Activated CD4-positive, alpha-beta T cell treated with anti-CD3 and anti-CD28 coated beads for 36 hours (primary cell): ENCODE results near the gene BCR. TPM values are rescaled to one million over a fixed set of nuclear protein-coding genes. Genes with fewer than 3 reads are reported as not detected.
"Not testable (repeated sequence)": the region's sequence is repeated elsewhere in the genome, so short reads cannot be mapped to it uniquely, and the experiment has no call there.

Experiments used
- ATAC-seq: fragments of 200-7000 bp; cut with Tn5 transposase; one replicate; pipeline ENCODE4 v1.10.0; 2021; ENCODE audit warnings: mild to moderate bottlenecking, moderate library complexity
- CTCF ChIA-PET: fragments of 350-600 bp; sonication (Branson Sonifier 250); formaldehyde crosslinking; loops from one replicate; lab custom pipeline; 2021; ENCODE audit warnings: antibody characterized with exemption; lab: Charles Lee
- POLR2A ChIA-PET: fragments of 350-600 bp; sonication (Branson Sonifier 250); formaldehyde crosslinking; loops from one replicate; lab custom pipeline; 2021; ENCODE audit warnings: antibody characterized with exemption, inconsistent platforms; lab: Charles Lee
- DNase-seq: peaks from one replicate; pipeline ENCODE4 v3.0.0-alpha.2; 2020
- H3K27ac Mint-ChIP-seq: one replicate; pipeline ENCODE4 v1.8.0; 2021; ENCODE audit warnings: mixed read lengths
- H3K27me3 Mint-ChIP-seq: one replicate; pipeline ENCODE4 v1.8.0; 2021; ENCODE audit warnings: mixed read lengths
- H3K36me3 Mint-ChIP-seq: one replicate; pipeline ENCODE4 v1.8.0; 2021; ENCODE audit warnings: low read depth, mixed read lengths
- H3K4me1 Mint-ChIP-seq: one replicate; pipeline ENCODE4 v1.8.0; 2021; ENCODE audit warnings: mixed read lengths
- H3K4me3 Mint-ChIP-seq: one replicate; pipeline ENCODE4 v1.8.0; 2021; ENCODE audit warnings: mild to moderate bottlenecking, moderate library complexity, mixed read lengths
- H3K9me3 Mint-ChIP-seq: one replicate; pipeline ENCODE4 v1.8.0; 2021; ENCODE audit warnings: low read depth, mixed read lengths
- intact Hi-C, 2 experiments: fragments of 100-400 bp; cut with DNase I in 1 of 2; cut with micrococcal nuclease in 1 of 2; formaldehyde crosslinking; loops; one replicate each; pipeline versions ENCODE4 v1.14.2 to v1.15.1; 2022 to 2024; cut with DNase I, micrococcal nuclease
- total RNA-seq, 2 experiments: library from RNA; stranded (reverse); gene quantifications; one replicate each; pipeline ENCODE4 v1.2.3, GENCODE V29; 2021

Gene BCR
- total RNA-seq, 2 experiments from 2014 or later: 45.5 to 58.0 TPM

DNA sequence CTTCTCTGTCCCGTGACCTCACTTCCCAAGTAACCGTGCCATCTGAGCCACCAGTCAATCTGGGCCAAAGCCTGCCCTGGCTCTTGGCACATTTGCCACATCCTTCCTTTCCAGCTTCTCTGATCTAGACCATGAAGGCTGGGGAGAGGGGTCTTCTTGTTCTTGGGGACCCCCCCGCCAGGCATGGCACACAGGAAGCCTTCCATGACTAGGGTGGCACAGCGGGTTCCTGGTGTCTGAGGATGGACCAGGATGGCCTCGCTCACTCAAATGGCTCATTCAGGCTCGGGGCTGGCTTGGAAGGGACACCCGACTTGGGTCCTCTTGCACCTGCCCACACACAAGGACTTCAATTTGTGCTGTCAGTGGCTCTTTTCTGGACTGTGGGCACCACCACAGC is 121.3 kb downstream of the BCR start:
- CTCF ChIA-PET: no interaction called here

DNA sequence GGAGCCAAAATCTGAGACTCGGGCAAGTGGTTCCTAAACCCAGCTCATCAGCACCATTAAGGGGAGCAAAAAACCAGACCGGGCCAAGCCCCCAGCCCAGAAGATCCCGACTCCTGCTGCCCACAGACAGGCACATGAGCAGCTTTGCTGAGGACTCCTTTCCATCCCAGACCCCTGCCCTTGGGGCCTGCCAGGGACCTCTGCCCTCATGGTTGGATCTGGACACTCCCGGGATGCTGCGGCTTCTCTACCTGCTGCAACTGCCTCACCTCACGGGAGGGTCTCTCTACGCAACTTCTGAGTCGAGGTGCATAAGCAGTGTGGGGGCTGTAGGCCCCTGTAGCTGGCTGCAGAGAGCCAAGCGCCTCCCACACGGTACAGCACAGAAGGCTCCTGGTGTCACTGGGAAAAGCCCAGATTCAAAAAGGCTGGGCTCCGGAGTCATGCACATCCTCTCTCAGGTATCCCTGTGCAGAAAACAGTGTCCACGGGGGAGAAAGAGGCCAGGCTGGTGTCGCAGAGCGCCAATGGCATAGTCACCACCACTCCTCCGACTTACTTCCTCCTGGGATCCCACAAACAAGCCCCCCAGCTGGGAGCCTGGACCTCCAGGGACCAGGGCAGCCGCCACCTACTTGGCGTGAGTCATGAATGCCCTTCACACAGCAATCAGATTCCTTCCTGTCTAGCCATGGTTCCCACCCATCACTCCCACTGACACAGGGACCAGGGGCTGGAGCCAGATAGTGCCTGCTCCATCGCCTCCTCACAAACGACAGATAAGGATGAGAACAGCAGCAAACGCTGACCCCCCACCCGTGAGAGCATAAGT is 122.1 kb downstream of the BCR start:
- ATAC-seq (no peak), DNase-seq (no peak)
- no peaks in the 10 kb centered on the region for H3K27me3 Mint-ChIP-seq
- CTCF ChIA-PET: no interaction called here
- H3K9me3 Mint-ChIP-seq: no peaks in the 10 kb centered on the region
- peaks cover 20% of the 10 kb centered on the region for H3K36me3 Mint-ChIP-seq
- no peak overlapping the region for H3K4me3 Mint-ChIP-seq
- intact Hi-C loops: no loop called here
- H3K4me1 Mint-ChIP-seq: no peaks in the 10 kb centered on the region
- POLR2A ChIA-PET: no interaction called here
- H3K27ac Mint-ChIP-seq: no peak overlapping the region

More for the DNA sequence above, 121.3 kb downstream of the BCR start:
- H3K27ac Mint-ChIP-seq: no peak overlapping the region
- POLR2A ChIA-PET: no interaction called here
- intact Hi-C loops: no loop called here
- H3K9me3 Mint-ChIP-seq: no peaks in the 10 kb centered on the region
- H3K4me1 Mint-ChIP-seq: no peaks in the 10 kb centered on the region
- no peak for DNase-seq
- peaks cover 20% of the 10 kb centered on the region for H3K36me3 Mint-ChIP-seq
- no peaks in the 10 kb centered on the region for H3K27me3 Mint-ChIP-seq
- no peak overlapping the region for H3K4me3 Mint-ChIP-seq
- no peak for ATAC-seq

DNA sequence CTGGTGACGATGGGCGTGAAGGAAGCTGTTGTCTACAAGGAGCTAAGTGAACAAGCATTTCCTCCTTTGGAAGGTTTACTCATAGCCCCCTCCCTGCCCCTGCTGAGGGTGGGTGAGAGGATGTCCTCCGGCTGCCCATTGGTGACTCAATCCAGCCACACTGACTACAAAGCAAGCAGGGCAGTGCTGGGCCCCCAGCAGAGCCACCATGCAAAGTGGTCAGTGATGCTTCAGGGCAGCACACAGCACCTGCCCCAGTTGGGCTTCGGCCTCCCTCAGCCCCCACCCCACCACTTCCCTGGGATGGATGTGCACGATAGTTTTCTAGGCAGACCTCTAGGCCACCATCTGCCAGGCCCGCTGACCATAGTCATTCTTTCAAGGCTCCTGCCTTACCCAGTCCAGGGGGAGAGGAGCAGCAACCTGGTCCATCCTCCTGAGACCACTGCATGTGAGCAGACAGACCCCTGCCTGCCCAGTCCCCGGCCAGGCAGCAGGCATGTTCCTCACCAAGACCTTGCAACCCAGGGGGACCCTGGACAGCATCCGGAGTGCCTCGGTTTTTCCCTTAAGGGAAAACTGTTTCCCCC is 125.1 kb downstream of the BCR start:
- Mint-ChIP-seq H3K27ac (no peak overlapping the region), H3K27me3 (no peaks in the 10 kb centered on the region), H3K36me3 (peaks cover 8% of the 10 kb centered on the region), H3K4me3 (no peak overlapping the region), H3K9me3 (no peaks in the 10 kb centered on the region), H3K4me1 (no peaks in the 10 kb centered on the region)
- intact Hi-C loops: no loop called here
- no peak for DNase-seq
- POLR2A ChIA-PET: no interaction called here
- no peak for ATAC-seq
- CTCF ChIA-PET: interaction anchor here (1.4 kb wide), 1 partner anchor 71 kb away, joined by 3 read pairs; no protein-coding TSS in a partner anchor

DNA sequence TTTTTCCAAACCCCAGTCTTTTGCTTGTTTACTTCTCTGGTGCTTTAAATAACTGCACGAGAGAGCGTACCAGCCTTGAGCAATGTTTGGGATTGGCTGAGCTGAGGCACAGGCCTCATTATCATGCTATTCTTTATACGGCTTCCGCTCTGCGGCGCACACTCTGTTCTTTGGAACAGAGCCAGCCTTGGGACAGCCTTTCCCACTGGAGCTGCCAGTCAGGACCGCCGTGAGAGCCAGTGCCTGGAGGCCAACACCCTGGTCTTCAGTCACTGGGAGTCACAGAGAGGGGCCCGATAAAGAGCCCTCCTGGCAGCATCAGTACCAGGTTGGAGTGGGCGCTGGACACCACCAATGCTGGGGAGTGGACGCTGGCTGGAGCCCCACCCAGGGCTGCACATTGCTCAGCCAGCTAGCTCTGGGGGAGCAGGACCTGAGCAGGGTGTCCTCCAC is 125.6 kb downstream of the BCR start:
- no peaks in the 10 kb centered on the region for H3K9me3 Mint-ChIP-seq
- no peaks in the 10 kb centered on the region for H3K27me3 Mint-ChIP-seq
- H3K36me3 Mint-ChIP-seq: peaks cover 8% of the 10 kb centered on the region
- H3K4me1 Mint-ChIP-seq: no peaks in the 10 kb centered on the region
- CTCF ChIA-PET: interaction anchor here (1.4 kb wide), 1 partner anchor 70 kb away, joined by 3 read pairs; no protein-coding TSS in a partner anchor
- intact Hi-C loops: no loop called here
- no peak overlapping the region for H3K27ac Mint-ChIP-seq
- no peak for DNase-seq
- POLR2A ChIA-PET: no interaction called here
- no peak overlapping the region for H3K4me3 Mint-ChIP-seq
- ATAC-seq: no peak

DNA sequence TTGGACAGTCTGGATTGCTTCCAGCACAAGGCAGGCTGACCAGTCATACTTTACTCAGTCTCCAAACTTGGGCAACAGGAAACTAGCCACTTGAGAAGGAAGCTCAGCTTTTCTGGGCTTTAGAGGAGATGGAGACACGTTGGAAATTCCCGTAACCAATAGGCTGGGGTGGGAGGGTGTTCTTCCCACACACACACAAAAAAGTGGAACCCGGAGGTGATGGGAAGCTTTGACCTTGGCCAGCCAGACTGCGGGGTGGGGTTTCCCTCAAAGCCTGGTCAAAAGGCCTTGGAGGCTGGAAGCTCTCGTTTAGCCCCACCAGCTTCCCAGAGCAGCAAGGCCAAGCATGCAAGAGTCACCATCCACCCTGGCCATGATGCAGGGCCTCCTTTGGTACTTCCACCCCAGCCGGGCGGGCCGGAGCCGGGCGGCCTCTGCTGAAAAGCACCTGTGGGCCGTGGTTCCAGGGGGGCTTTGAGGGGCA is 126.2 kb downstream of the BCR start:
- DNase-seq: no peak
- CTCF ChIA-PET: interaction anchor here (0.5 to 1.4 kb wide), 3 partner anchors 21 to 124 kb away, joined by 3 to 4 read pairs (median 3); no protein-coding TSS in a partner anchor
- POLR2A ChIA-PET: no interaction called here
- H3K4me3 Mint-ChIP-seq: no peak overlapping the region
- H3K4me1 Mint-ChIP-seq: no peaks in the 10 kb centered on the region
- H3K36me3 Mint-ChIP-seq: peaks cover 8% of the 10 kb centered on the region
- no peaks in the 10 kb centered on the region for H3K27me3 Mint-ChIP-seq
- H3K9me3 Mint-ChIP-seq: no peaks in the 10 kb centered on the region
- intact Hi-C loops: no loop called here
- no peak overlapping the region for H3K27ac Mint-ChIP-seq
- no peak for ATAC-seq

DNA sequence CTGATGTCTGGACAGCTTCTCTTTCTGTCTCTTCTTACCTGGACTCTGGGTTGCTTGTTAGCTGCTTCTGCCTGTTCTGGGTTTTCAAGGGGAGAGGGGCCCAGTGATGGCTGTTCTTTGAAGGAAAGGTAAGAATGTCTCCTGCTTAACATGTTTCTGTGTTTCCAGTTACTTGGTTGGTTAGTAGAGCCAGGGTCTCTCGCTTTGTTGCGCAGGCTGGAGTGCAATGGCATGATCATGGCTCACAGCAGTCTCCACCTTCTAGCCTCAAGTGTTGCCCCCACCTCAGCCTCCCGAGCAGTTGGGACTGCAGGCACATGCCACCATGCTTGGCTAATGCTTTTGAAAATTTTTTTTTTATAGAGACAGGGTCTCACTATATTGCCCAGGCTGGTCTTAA is 126.6 kb downstream of the BCR start:
- Mint-ChIP-seq H3K27ac (no peak overlapping the region), H3K4me3 (no peak overlapping the region), H3K27me3 (no peaks in the 10 kb centered on the region), H3K9me3 (no peaks in the 10 kb centered on the region), H3K36me3 (peaks cover 8% of the 10 kb centered on the region), H3K4me1 (no peaks in the 10 kb centered on the region)
- DNase-seq (no peak), ATAC-seq (no peak)
- ChIA-PET CTCF (interaction anchor here (0.5 to 1.4 kb wide), 3 partner anchors 22 to 123 kb away, joined by 3 to 4 read pairs (median 3); no protein-coding TSS in a partner anchor), POLR2A (no interaction called here)
- intact Hi-C loops: no loop called here

DNA sequence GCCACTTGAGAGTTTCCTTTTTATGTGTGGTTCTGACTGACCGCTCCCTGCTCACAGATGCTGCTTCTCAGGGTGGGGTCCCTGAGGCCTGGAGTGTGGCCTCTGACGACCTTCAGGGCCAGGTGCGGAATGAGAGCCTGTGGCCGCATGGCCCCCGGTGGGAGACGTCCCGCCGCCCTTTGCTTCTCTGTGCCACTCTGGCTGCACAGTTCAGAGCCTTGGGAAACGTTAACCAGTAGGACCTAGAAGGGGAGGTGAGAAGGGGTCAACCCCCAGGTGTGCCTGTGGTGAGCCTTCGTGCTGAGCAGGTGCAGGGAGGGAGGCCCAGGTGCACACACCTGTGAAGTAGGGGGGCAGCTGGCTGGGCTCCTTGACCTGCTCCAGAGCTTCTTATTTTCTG is 127.2 kb downstream of the BCR start:
- CTCF ChIA-PET, H3K27me3 Mint-ChIP-seq, DNase-seq, H3K9me3 Mint-ChIP-seq, H3K4me1 Mint-ChIP-seq, H3K4me3 Mint-ChIP-seq, intact Hi-C loops, H3K27ac Mint-ChIP-seq, ATAC-seq, H3K36me3 Mint-ChIP-seq, POLR2A ChIA-PET: not testable (repeated sequence)

DNA sequence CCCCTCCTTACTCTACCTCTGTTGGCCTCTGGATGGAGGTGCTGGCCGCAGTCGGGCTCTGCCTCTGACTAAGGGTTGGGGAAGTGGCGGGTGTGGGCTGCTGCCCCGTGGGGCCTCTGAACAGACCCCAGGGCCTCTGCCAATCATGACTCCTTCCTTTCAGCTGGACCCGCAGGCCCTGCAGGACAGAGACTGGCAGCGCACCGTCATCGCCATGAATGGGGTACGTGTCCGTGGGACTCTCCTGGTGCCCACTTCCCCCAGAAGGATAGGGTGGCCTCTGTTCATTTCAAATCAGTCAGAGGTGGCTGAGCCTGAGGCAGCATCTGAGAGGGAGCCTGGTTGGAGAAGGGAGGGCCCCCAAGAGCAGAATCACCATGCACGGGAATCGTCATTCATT is 129.0 kb downstream of the BCR start:
- H3K27me3 Mint-ChIP-seq, intact Hi-C loops, H3K9me3 Mint-ChIP-seq: not testable (repeated sequence)

DNA sequence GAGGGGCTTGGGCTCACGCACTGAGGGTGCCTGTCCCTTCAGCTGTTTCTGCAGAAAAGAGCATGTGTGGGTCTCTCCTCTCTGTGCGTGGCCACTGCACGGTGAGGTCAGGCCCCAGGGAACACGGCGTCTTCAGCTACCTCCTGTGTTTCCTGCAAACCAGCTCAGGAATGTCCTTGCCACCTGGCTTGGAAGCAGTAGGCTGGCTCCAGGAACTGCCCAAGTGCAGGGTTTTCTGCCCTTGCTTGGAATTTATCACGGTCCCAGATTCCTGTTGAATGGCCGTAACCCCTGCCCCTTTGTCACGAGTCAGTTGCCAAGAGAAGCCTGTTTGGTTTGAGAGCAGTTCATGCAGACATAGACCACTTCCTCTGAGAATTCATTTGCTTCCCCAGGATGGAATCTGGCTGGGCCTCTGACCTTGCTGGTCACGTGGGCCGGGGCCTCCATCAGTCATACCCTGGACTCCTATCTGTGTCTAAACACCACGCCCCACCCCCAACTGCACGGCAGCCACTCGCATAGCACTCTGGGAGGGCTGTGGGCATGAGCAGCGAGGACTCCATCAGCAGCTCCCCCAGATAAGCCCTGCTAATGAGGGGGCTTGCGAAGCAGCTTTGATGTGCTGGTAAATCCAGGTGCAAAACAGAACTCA is 130.3 kb downstream of the BCR start:
- H3K36me3 Mint-ChIP-seq, H3K4me1 Mint-ChIP-seq, H3K27ac Mint-ChIP-seq, intact Hi-C loops, H3K9me3 Mint-ChIP-seq, ATAC-seq, H3K4me3 Mint-ChIP-seq, H3K27me3 Mint-ChIP-seq, DNase-seq, CTCF ChIA-PET: not testable (repeated sequence)
- POLR2A ChIA-PET: interaction anchor here (0.6 kb wide), 1 partner anchor 179 kb away, joined by 3 read pairs; no protein-coding TSS in a partner anchor

More for the DNA sequence above, 129.0 kb downstream of the BCR start:
- CTCF ChIA-PET: interaction anchor here (0.6 kb wide), 1 partner anchor 220 kb away, joined by 3 read pairs; no protein-coding TSS in a partner anchor
- H3K36me3 Mint-ChIP-seq, ATAC-seq, DNase-seq, H3K27ac Mint-ChIP-seq, H3K4me3 Mint-ChIP-seq, POLR2A ChIA-PET, H3K4me1 Mint-ChIP-seq: not testable (repeated sequence)

DNA sequence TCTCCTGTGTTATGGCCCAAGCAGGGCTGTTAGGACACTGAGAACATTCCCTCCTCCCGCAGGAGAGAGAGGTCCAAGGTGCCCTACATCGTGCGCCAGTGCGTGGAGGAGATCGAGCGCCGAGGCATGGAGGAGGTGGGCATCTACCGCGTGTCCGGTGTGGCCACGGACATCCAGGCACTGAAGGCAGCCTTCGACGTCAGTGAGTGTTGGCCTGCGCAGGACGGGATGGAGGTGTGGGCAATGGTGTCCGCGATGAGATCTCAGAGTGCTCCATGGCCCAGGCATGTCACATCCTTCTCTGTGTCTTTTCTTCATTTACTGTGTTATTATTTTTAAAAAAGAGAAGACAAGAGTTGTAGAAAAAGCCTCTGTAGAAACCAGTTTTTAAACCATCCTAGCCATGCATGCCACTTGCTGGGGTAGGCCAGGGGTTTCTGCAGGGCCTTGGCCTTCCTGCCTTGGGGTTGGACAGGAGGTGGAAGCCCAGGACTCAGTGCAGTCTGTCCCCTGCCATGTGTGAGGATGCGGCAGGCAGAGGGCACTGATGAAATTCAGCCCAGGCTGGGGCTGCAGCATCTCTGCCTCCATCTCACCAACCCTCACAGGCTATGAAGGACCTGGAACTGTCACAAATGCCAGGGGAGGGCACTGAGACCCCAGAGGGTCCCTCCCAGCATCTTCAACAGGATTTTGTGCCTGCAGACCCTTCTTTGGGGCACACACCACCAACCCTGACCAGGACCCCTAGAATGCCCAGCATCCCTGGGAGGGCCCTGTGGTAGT is 131.5 kb downstream of the BCR start:
- POLR2A ChIA-PET, H3K36me3 Mint-ChIP-seq, ATAC-seq, intact Hi-C loops, DNase-seq, H3K4me3 Mint-ChIP-seq, CTCF ChIA-PET, H3K9me3 Mint-ChIP-seq, H3K4me1 Mint-ChIP-seq, H3K27ac Mint-ChIP-seq, H3K27me3 Mint-ChIP-seq: not testable (repeated sequence)
